HG03354 (cell line): ENCODE measurements around the gene SH2D1B.

Source experiments
- ATAC-seq: cut with Tn5 transposase; IDR thresholded peaks from one replicate; pipeline ENCODE4 v1.9.1; 2021; ENCODE audit warnings: mild to moderate bottlenecking; ENCODE audit not compliant: unreplicated experiment, poor library complexity, severe bottlenecking

The SH2D1B gene

DNA sequence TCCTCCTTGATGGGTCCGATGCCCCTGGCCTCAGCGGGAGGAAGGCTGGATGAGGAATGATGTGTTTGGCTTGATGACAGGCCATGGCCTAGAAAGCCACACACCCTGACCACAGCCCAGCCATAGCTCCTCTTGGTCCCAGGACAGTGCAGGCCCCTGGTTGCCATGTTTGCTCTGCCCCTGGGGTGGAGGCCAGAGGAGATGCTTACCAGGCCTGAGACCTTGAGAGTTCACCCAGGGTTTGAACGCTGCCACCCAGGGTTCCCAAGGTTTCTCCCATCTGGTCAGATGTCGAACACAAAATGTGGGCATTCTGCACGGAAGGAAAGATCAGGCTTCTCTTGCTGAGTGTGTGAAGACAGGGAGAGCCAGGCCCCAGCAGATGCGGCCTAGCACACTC is 27.8 kb downstream of the SH2D1B start:
- no peak for ATAC-seq

DNA sequence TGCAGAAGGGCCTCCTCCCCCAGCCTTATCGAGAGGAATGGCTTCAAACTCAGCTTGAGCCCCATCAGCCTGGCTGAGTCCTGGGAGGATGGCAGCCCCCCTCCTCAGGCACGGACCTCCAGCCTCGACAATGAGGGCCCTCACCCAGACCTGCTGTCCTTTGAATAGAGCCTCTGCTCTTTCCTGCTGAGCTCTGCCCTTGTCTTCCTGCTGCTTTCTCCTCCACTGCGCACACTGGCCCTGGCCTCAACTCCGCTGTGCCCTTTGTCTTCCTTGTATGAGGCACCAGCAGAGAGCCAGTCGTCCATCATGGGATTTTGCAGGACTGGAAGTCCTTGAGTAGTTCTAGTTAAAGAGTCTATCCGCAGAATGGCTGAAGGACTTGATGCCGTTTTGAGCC is 28.4 kb downstream of the SH2D1B start:
- no peak for ATAC-seq

DNA sequence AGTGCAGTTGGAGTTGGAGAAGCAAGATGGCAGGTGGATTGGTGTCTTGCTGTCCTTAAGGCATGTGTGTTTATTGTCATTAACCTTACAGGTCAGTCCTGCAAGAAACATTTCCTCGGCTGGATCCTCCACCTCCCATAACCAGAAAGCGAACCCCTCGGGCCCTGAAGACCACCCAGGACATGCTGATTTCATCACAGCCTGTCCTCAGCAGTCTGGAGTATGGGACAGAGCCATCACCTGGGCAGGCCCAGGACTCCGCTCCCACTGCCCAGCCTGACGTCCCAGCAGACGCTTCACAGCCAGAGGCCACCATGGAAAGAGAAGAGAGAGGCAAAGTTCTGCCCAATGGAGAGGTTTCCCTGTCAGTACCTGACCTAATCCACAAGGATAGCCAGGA is 28.8 kb downstream of the SH2D1B start:
- no peak for ATAC-seq

DNA sequence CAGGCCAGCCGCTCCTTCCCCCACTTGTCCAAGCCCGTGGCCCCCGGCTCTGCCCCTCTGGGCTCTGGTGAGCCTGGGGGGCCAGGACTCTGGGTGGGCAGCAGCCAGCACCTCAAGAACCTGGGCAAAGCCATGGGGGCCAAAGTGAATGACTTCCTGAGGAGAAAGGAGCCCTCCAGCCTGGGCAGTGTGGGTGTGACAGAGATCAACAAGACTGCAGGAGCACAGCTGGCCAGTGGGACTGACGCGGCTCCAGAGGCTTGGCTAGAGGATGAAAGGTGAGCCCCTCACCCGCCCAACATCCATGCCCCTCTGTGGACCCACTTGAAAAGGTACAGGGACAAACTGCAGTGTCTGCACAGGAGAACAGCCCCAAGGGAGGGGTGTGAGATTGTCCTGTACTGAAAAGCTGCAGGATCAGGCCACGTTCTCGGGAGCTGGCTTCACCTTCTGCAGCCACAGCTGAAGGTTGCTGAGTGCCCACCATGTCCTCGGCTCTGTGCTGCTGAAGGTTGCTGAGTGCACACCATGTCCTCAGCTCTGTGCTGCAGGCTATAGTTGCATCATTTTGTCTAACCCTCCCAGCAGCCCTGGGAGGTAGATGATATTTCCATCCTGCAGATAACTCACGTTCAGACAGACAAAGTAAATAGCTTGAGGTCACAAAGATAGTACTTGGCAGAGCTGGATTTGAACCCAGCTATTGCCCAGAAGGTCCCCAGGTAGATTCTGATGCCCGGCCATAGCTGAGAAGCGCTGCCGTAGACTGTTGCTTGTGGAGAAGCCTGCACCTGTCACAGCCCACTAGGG is 29.8 kb downstream of the SH2D1B start:
- ATAC-seq, result no peak

DNA sequence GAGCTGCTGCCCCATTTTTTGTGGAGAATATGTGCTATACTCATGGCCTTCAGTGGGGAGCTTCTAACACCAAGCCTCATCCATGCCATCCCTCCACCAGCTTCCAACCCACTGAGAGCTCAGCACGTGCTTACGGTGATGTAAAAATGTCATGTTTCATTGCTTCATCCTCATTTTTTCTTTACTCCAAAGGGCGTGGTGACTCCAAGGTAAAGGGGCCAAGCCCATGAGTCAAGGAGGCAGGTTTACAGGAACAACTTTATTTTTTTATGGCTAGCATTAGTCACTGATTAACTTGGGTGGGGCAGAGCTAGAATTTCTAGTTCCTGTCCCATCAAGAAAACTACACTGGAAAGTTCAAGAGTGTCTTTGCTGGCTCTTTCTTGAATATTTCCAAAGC is 30.6 kb downstream of the SH2D1B start, which contains the start of gene C1orf226:
Gene C1orf226 (plus strand): TSS at position 346 of the 400 bp plus-strand sequence. CDS start 174 bp downstream, outside the sequence.
- no peak for ATAC-seq

DNA sequence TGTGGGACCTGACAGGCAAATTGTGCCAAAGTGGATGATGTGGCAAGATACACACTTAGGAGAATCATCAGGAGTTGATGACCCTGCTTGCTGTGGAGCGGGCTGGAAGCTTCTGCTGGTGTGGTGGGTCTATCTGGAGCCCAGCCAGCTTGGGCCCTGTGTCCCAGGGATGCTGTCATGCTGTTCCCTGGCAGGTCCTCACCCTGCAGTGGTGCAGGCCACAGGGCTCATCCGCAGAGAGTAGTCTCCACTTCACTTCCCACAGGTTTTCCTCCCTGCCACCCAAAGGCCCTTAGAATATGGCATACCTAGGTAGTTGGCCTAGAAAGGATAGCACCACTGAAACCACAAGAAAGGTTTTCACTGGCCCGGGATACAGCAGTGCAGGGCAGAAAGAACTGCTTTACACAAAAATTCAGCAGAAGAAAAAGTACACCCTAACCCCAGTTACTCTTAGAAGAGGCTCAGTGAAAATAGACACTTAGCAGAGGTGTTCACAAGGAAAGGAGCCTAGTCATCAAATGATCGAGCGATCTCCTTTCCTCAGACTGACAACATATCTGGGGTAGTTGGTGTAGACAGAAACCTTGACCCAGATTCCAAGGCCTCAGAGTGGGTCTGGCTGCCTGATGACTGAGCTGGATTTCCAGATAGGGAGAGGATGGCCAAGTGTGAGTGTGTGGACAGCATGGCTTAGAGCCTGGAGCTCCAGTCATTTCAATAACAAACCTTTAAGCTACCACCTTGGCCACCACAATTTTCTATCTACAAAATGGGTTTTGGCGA is 31.7 kb downstream of the SH2D1B start:
- no peak for ATAC-seq

DNA sequence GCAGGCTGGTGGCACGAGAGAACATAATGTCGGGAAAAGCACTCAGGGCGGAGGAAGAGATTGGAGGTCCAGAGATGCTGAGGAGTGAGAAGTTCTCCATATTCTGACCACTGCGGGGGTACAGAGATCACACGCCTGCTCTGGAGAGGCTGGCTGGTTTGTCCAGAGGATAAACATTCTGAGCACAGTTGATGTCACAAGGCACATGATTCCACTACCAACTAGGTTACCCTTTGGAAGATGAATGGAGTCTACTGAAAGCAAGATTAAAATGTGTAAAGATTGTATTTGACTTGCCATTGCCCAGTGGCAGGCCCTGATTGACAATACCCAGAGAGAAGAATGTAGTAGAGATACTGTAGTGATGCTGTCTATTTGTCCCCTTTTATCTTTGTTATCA is 35.2 kb downstream of the SH2D1B start, which contains the start of gene SPATA46:
Gene SPATA46 (minus strand): TSS at position 164 of the 400 bp plus-strand sequence. CDS start 64 bp downstream, at position 100.
- ATAC-seq, result no peak

DNA sequence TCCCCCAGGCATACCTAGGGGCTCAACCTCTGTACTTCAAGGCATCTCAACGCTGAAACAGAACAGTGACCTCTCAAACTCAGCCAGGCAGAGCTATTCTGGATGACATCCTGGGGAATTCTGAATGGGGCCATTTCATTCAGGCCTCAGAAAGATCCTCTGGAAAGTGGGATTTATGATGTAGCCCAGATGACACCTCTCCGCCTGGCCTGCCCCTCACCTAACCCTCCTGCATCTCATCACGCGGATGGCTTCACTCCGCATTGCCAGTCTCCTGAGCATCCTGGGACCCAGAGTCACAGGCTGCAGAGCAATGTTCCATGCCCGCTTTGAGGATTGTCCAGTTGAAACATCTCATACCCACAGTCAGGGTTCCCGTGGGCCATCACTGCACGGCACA is 36.5 kb downstream of the SH2D1B start:
- no peak for ATAC-seq

DNA sequence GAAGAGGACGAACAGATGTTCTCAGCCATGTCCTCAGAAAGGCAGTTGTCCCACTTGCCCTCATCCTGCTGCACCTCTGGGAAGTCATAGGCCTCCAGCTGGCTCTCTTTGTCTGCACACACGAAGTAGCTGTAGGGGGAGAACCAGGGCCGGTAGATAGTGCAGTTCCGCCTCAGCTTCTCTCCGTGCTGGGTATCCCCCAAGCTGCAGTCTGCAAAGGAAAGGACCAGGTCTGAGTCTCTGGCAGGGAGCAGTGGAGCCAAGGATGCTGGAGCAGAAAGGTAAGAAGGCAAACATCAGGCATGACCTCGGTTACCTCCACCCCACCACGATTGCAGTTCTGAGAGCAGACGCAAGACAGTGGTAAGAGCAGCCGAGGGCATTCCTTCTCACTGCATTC is 37.5 kb downstream of the SH2D1B start:
- no peak for ATAC-seq

DNA sequence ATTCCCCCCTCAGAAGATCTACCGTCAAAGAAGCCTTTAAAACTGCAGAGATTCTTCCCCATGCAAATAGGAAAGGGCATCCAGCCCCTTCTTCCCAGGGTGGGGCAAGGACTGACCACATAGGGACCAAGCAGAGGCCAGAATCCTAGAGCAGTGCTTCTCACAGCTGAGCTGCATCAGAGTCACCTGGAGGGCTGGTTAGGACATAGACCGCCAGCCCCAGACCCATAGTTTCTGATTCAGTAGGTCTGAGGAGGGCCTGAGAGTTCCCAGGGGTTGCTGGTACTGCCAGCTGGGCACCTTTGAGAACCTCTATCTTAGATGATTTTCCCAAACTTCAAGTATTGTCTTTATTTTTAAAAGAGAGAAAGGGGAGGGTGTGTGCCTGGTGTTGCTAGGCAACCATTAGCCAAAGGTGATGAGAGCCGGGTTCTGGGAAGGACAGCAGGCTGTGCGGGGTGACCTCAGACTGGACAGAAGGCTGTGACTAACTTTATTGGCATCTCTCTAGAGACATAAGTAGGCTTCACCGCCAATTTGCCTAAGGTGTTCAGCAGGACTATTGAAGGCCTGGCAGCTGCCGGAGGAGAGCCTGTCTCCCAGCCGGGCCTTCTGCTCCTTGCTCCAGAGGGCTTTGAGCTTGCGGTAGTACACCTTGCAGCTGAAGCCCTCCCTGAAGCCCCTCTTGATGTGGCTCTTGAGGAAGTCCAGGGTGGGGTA is 38.2 kb downstream of the SH2D1B start:
- no peak for ATAC-seq

DNA sequence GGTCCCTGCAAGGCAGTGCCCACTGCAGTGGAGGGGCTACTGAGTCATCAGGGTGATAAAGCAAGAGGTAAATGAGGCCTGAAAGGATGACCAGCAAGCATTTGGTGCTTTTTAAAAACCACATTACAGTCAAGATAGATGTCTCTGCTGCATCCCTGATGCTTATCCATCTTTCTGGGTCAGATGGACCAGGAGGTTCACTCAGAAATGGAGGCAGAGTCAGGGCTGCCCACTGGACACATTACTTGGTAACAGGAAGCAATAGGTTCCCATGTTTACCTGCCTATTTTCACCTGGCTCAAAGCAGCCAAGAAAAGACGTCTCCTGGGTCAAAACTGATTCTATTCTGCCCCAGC is 38.9 kb downstream of the SH2D1B start:
- no peak for ATAC-seq

DNA sequence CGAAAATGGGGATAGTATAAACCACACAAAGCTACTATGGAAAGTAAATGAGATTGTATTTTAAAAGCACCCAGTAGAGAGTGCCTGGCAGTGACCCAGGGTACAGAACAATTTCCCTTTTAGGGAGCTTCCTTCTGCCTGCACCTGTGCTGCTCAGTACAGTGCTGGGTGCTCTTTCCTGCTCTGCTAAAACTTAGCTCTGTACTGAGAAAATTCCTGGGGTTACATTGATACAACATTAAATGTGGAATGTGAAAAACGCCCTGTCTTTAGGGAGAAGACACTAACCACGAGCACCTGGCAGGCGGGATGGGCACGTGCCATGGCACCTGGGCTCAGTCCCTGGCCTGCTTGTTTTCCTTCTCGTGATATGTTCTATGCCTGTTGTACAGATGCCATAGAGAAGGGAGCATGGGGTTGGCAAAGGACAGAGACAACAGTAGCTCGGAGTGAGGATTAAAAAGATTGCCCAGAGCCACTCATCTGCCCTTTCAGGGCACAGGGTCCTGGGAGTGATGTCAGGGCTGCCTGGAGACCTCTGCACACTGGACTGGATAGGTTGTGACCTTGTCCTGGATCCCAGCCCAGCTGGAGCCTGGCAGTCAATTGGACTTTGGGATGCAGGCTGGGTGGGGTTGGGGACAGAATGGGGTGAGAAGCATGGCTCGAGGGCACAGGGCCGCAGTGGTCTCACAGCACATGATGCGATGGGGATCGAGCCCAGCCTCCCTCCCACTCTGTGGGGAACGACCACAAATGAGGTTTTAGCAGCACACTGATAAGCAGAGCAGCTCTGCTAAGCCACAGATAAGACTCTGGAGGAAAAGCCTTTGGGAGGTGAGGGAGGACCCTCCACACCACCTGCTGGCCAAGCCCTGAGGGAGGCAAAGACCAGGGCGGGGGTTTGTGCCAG is 39.5 kb downstream of the SH2D1B start:
- ATAC-seq, result no peak

DNA sequence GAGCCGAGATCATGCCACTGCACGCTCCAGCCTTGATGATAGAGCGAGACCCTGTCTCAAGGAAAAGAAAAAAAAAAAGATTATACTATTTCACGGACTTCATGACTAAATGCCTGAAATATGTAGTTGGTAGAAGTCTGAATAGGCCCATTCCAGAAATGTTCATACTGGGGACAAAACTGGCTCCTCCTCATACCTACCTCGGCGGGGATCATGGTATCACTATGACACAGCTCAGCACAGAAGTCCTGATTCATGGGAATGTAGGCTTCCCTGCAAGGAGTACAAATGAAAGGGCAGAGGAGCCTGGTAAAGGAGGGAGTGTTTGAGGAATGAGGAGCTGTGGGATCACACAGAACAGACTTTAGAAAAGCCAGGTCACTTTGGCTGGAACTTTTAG is 40.3 kb downstream of the SH2D1B start:
- ATAC-seq, result no peak

DNA sequence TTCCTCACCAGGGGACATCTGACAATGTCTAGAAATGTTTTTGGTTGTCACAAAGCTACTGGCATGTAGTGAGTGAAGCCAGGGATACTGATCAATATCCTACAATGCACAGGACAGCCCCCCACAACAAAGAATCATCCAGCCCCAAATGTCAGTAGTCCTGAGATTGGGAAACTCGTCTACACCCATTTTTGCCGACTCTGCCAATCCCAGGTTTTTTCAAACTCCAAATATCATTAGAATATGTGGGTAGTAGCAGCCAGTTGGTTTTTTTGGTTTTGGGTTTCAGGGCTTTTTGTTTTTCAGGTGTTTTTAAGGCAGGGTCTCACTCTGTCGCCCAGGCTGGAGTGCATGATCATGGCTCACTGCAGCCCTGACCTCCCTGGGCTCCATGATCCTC is 41.2 kb downstream of the SH2D1B start:
- ATAC-seq, result no peak

DNA sequence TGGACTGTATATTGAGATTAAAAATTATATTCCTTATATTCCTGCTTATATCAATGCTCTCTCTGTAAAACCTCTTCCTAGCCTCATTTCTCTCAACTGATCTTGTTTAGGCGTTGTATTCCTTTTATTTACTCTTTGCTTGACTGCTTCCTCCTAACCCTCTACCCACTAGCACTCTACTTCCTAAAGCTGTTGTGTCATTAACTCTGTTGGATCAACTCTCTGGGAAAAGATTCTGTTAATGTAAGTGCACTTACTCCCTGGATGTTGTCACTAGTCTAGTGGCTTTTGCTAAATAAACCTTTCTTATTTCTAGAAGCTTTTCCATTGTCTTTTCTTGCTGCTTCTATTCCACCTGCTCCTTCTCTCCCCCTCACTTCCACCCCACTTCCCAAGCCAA is 41.8 kb downstream of the SH2D1B start:
- no peak for ATAC-seq

DNA sequence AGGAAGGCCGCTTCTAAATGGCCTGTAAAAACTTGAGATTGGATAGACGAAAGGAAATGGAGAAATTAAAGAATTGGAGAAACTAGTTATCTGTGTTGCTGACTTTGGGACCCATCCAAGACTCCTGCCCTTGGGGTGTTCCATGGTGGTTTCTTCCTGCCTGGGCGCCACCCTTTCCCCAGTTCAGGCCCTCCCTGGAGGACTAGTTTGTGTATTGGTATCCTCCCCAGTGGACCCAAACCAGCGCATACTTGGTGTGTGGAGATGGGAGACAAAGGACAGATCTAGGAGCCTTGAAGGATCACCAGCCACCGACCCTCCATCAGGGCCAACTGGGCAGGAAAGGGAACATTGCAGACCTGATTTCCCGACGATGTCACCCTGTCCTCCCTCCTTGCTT is 42.4 kb downstream of the SH2D1B start:
- ATAC-seq, result no peak

DNA sequence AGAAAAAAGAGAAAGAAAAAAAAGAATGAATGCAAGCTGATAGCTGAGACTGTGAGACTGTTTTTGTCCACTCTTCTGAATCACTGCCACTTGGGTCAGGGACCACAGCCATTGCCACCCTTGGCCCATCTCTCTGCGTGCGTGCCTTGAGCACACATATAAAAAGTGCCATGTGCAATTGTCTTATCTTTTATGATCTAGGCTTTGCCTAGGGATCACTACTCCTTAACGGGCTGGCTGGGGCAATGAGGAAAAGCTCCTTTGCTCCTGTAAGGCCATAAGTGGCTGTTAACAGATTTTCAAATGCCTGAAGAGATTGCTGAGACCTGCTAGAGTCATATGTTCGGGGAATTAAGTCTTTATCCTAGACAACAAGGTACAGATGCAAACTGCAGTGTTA is 43.5 kb downstream of the SH2D1B start:
- ATAC-seq, result no peak

DNA sequence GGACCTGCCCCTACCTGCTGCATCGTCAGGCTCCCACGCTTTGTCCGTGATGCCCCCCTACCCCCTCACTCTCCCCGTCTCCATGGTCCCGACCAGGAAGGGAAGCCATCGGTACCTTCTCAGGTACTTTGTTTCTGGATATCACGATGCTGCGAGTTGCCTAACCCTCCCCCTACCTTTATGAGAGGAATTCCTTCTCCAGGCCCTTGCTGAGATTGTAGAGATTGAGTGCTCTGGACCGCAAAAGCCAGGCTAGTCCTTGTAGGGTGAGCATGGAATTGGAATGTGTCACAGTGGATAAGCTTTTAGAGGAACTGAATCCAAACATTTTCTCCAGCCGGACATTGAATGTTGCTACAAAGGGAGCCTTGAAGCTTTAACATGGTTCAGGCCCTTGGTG is 44.2 kb downstream of the SH2D1B start:
- no peak for ATAC-seq

DNA sequence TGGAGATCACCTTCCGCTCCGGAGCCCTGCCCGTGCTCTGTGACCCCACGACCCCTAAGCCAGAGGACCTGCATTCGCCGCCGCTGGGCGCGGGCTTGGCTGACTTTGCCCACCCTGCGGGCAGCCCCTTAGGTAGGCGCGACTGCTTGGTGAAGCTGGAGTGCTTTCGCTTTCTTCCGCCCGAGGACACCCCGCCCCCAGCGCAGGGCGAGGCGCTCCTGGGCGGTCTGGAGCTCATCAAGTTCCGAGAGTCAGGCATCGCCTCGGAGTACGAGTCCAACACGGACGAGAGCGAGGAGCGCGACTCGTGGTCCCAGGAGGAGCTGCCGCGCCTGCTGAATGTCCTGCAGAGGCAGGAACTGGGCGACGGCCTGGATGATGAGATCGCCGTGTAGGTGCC is 44.9 kb downstream of the SH2D1B start:
- no peak for ATAC-seq
